HG03280 (cell line): ENCODE results near the gene ARPC2.
A peak's percentile ranks its signal among the peaks of the same experiment; 100 is the strongest.

ENCODE experiments used
- ATAC-seq: cut with Tn5 transposase; IDR thresholded peaks from one replicate; pipeline ENCODE4 v1.9.1; 2021; ENCODE audit warnings: mild to moderate bottlenecking, moderate library complexity; ENCODE audit not compliant: unreplicated experiment

The ARPC2 gene

GRCh38 chr2:218216336-218216673, 684 bp upstream of the ARPC2 start:
- ATAC-seq: no peak

- ATAC-seq: peak; percentile 34
Observed at GRCh38 chr2:218217360-218218267, 625 bp downstream of the ARPC2 start.

GRCh38 chr2:218218268-218219185, 1.5 kb downstream of the ARPC2 start:
- ATAC-seq: peak; percentile 43

- no peak for ATAC-seq
Observed at GRCh38 chr2:218219934-218220333, 2.9 kb downstream of the ARPC2 start.

- no peak for ATAC-seq
Observed at GRCh38 chr2:218221000-218221399, 4.0 kb downstream of the ARPC2 start.

GRCh38 chr2:218223046-218223445, 6.1 kb downstream of the ARPC2 start:
- ATAC-seq: no peak

- ATAC-seq: no peak
Observed at GRCh38 chr2:218224186-218224585, 7.2 kb downstream of the ARPC2 start.

GRCh38 chr2:218226903-218227302, 9.9 kb downstream of the ARPC2 start:
- no peak for ATAC-seq

- ATAC-seq: no peak
Observed at GRCh38 chr2:218228366-218229090, 11.5 kb downstream of the ARPC2 start.

- ATAC-seq: peak; percentile 83
Observed at GRCh38 chr2:218229239-218229638, 12.2 kb downstream of the ARPC2 start.

- ATAC-seq: no peak
Observed at GRCh38 chr2:218229851-218230250, 12.9 kb downstream of the ARPC2 start.

- peak; percentile 40 for ATAC-seq
Observed at GRCh38 chr2:218230882-218231281, 13.9 kb downstream of the ARPC2 start.

GRCh38 chr2:218233543-218233942, 16.6 kb downstream of the ARPC2 start:
- no peak for ATAC-seq

- no peak for ATAC-seq
Observed at GRCh38 chr2:218234521-218234920, 17.5 kb downstream of the ARPC2 start.

GRCh38 chr2:218235017-218235416, 18.0 kb downstream of the ARPC2 start:
- ATAC-seq: no peak

- no peak for ATAC-seq
Observed at GRCh38 chr2:218236829-218237228, 19.8 kb downstream of the ARPC2 start.

- ATAC-seq: no peak
Observed at GRCh38 chr2:218238887-218239286, 21.9 kb downstream of the ARPC2 start.

GRCh38 chr2:218244204-218244603, 27.2 kb downstream of the ARPC2 start:
- ATAC-seq: no peak

GRCh38 chr2:218244665-218245064, 27.7 kb downstream of the ARPC2 start:
- ATAC-seq: no peak

- ATAC-seq: no peak
Observed at GRCh38 chr2:218245214-218245613, 28.2 kb downstream of the ARPC2 start.

GRCh38 chr2:218249691-218250090, 32.7 kb downstream of the ARPC2 start:
- ATAC-seq: no peak
